Activated CD4-positive, CD25-positive, alpha-beta regulatory T cell (primary cell): ENCODE results near the gene AQP5.
A peak's percentile ranks its signal among the peaks of the same experiment; 100 is the strongest.

Experiments used
- DNase-seq, 4 experiments: peaks; one replicate each; lab custom pipeline; 2025; lab: John Stamatoyannopoulos, UW

The AQP5 gene

DNA sequence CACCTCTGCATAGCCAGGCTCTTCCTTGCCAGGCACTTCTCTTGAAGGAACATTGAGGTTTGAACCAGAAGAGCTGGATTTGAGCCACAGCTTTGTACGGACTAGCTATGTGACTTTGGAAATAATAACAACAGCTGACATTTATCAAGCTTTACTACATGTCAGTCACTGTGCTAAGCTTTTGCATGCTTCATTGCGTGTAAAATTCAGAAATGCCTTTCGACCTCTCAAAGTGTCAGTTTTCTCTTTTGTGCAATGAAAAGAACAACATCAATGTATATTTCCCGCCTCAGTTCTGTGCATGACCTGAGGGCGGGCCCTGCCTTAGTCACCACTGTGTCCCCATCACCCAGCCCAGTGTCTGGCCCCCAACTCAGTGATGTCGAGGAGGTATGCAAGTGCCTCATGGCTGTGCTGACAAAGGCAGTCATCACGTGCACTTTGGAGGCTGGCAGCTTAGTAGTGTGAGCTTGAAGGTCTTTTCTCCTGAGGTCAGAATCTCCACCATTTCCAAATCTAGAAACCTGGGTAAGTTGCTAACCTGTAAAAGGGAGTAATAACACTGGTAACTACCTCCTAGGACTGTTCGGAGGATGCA is 29.0 kb upstream of the AQP5 start:
- DNase-seq: no peak

DNA sequence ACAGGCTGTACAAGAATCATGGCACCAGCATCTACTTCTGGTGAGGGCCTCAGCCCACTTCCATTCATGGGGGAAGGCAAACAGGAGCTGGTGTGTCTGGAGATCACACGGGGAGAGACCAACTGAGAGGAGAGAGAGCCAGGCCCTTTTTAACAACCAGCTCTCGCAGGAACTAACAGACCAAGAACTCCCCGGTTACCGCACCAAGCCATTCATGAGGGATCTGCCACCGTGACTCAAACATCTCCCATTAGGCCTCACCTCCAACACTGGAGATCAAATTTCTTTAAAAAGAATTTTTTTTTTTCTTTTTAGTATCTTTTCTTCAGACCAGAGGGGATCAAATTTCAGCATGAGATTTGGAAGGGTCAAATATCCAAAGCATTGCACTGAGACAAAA is 27.9 kb upstream of the AQP5 start:
- DNase-seq: no peak

DNA sequence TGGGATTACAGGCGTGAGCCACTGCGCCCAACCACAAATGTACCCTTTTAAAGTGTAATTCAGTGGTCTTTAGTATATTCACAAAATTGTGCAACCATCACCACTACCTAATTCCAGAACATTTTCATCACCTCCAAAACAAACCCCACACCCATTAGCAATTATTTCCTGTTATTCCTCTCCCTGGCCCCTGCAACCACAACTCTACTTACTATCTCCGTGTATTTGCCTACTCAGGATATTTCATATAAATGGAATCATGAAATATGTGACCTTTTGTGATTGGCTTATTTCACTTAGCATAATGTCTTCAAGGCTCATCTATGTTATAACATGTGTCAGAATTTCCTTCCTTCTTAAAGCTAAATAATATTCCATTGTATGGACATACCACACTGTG is 27.2 kb upstream of the AQP5 start:
- no peak for DNase-seq

DNA sequence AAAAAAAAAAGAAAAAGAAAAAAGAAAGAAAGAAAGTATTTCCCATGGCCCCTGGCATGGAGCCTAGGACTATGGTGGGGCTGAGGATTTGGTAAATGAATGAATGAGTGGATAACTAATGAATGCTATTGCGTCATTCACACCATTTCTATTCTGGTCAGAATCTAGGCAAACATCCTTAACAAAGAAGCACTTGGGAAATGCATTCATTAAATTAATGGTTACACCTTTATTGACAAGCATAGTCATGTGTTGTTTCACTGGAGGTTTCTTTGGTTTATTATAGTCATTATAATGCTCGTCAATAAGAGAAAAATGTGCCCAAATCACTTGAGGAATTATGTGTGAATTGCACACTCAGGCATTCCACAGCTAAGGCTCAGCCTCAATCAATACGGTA is 24.7 kb upstream of the AQP5 start:
- DNase-seq: no peak

DNA sequence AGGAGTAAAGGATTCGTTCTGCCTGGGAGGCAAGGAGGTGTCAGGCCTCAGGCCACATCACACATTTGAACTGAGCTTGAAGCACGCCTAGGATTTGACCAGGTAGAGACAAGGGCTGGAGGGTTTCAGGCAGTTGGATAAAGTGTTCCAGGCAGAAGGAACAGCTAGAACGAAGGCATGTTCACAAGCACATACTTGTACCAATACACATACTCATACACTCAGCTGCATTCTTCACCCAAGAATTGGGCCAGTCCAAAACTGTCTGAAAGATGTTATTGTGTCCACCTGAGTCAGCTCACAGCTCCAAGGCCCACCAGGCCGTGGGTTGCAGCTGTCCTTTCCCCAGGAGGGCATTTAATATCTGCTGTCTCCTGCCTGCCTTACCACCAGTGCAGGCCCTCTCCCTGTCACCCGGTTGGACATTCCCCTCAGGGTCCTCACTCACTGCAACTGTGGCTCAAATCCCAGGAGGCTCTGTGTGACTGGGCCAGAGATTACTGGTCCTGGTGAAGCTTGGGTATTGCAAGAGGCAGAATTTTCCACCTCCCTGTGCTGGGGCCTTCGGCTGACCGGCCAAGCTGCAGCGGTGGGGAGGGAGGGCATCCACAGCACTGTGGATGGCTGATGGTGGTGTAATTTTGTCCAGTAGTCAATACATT is 23.9 kb upstream of the AQP5 start:
- no peak for DNase-seq

DNA sequence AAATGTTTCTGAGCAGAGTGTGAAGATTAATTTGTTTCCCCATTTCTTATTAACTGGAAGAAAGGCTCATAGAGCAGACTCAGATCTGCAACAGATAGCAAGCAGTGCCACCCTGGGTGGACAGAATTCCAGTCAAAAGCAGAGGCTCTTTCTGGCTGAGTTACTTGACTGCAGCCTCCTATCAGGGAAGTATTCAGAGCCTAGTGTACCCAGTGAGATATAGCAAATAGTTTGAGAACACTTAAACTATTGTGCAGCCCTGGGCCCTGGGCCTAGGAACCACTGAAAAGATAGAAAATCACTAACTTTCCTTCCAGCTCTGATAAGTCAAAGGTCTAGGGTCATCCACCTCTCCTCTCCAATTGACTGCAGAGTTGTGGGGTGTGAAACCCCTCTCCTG is 22.4 kb upstream of the AQP5 start:
- no peak for DNase-seq

DNA sequence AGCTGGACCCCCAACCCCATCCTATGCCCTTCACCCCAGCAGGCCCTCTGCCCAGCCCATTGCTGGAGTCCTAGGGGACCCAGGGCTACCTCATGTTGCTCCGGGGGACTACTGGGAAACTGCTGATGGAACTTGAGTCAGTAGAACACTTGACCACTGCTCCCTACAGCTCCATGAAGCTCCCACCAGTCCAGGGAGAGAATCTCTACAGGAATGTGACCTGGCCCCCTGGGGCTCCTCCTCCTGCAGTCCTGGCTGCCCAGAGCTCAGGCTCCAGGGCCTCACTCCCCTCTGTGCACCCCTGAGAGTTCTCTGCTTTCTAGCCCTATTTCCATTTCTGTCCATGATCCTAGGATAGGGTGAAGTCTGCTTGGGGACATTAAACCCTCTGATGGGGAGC is 22.0 kb upstream of the AQP5 start:
- no peak for DNase-seq

DNA sequence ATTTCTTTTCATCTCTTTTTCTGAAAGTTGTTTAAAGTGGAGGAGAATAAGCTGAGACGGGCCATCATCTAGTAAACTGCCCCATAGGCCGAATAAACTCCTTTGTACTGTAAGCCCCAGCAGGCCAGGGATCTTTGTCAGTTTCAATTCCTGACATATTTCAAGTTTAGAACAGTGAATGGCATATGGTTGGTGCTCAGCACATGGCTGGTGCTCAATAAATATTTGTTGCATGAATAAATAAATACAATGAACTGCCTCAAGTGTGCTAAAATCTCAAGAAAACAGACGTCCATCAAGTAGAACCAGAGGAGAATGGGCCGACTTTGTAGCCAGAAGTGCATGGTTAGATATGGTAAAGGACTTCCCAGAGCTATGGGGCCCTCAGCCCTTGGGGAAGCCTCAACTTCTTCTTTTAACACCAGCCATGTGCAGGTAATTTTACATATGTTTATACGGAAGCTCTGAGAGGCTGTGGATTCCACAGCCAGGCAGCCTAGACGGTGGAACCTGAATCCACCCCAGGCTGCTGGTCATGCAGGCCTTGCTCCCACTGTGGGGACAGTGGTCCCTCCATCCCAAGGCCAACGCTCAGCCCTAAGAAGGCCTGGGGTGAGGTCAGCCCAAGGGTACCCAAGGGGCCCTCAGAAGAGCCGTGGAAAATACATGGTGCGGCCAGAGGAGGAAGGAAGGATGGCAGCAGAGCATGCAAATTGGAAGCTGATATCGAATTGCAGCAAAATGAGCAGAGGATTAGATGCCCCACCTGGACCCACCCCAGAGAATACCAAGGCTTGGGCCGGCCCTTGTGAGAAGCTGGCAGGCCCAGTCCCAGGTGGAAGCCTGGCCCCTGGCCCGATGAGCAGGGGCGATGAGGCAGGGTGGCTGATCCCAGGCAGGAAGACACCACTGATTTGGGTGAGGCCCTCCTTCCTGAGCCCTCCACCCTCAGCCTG is 19.8 kb upstream of the AQP5 start:
- DNase-seq: no peak

DNA sequence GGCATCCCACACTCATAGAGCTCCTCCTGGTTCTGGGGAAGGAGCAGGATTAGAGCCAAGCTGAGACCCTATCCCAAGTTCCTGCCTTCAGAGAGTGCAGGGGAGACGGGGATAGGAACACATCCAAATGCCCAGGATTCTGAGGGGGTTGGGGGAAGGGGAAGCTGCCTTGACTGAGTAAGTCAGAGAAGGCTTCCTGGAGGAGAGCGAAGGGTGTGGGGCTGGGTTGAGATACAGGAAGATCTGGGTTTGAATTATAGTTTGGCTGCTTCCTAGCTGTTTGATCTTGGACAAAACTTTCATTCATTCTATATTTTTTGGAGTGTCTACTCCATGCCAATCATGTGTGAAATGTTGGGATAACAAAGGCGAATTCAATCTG is 19.2 kb upstream of the AQP5 start:
- DNase-seq: no peak

DNA sequence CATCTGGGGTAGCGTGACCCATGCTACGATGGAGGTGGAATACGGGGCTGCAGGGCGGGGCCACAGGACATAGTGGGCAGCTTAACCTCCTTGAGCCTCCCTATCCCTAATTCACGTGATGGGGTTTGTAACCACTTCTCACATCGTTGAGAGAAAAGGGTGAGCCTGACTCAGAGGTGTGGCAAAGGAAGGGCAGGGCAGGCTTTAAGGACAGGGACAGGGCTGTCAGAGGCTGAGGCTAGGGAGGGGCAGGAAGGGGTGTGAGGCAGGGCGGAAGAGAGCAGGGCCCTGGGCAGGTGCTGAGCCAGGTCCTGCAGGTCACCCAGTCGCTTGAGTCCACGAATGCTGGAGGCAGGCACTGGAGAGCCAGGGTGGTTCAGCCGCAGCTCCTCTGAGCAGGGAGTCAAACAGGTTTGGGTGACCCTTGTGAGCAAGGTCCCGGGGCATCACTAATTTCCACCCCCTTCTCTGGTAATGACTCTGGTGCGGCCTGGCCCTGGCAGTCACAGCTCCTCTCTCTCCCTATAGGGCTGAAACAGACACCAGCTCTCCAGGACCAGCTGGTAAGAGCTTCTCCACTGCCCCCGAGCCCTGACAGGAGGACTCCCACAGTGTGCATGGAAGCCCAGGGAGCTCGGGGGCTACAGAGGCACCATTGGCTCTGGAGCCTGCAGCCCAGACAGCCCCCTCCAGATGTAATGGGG is 18.6 kb upstream of the AQP5 start:
- peak in 2 of 4 experiments; percentile 22 to 28 for DNase-seq

DNA sequence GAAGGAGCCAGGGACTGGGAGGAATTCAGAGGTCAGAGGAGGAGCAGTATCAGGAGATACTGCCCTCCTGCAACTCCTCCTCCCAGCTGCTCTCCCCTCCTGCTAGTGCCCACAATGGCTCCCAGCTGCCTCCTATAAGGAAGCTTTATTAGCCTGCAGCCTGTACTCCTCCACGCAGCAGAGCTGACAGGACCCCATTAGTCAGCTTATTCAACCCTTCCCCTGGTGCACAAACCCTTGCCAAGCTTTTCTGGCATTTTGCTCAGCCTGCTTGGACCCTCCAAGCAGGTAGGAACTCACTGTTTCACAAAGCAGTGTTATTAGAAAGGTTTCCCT is 18.1 kb upstream of the AQP5 start:
- DNase-seq: no peak

DNA sequence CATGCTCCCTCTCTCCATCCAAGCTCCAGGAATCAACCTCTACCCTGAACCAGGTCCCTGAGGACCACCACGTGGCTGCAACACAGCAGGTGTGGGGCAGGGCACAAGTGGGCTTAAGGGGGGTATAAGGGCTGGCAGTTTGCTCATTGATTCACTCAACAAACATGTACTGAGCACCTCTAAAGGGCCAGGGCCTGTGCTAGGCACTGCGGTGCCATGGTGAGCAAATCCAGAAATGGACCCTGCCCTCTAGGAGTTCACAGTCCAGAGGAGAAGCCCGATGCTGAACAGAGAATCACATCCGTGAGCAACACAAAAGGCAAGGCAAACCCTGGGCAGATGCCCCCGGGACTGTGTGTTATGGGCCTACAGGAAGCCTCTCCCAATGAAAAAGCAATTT is 17.6 kb upstream of the AQP5 start:
- DNase-seq: no peak

DNA sequence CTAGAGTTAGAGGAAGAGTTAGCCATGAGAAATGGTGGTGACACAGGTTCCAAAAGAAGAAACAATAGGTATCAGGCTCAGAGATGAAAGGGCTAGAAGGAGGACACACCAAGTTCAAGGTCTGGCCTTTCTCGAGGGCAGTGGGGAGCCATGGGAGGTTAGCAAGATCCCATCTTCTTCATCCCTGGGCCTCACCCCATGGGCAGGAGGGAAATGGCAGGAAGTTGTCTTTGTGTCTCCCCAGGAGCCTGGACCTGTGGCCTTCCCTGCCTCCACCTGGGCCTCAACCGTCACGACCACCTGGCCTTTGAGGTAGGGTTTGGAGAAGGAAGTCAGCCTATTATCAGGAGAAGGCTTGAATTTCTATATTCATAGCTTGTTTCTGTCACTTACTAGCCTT is 17.0 kb upstream of the AQP5 start:
- DNase-seq: no peak

DNA sequence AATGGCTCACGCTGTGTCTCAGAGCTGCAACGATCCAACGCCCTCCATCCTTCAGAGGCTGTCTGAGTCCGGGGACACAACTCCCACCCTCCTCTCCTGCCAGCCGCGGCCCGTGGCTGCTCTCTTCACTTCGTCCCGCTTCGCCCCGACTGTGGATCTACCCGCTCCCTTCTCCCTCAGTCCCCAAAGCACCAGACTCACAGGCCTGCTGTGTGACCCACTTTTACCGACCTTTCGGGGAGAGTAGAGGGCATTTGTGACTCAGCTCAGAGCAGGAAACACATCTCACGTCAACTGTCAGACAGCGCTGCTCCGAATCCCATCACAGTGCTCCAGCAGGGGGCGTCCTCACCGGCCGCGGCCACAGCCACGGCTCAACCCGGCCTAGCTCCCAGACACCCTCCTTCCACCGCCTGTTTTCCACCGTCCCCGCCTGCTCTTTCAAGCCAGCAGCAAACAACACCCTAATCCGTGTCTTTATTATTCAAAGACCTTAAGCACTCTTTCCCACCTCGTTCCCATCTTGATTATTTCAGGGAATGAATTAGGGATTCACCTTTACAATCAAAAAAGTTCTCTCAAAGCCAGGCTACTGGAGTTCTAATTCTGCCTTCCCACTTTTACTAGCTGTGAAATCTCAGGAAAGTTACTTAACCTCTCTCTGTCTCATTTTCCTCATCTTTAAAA is 16.1 kb upstream of the AQP5 start:
- DNase-seq: peak; percentile 73 to 81 (median 80)

DNA sequence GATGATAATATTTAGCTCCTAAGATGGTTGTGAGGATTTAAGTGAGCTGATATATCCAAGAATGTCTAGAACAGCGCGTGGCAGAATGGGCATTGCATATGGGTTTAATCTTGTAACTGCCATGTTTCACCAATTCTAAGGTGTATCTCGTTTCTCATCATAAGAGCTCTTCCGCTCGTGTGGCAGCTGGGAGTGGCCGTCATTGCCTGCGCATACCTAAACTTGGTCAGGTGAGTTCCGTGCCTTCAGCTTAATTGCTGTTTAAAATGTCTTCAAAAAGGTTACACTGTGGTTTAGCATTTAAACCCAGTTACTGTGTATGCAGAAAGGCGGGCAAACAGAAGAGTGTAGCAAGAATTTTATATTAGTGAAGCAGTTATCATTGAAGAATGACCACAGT is 15.6 kb upstream of the AQP5 start:
- peak in 3 of 4 experiments; percentile 13 to 42 (median 39) for DNase-seq

DNA sequence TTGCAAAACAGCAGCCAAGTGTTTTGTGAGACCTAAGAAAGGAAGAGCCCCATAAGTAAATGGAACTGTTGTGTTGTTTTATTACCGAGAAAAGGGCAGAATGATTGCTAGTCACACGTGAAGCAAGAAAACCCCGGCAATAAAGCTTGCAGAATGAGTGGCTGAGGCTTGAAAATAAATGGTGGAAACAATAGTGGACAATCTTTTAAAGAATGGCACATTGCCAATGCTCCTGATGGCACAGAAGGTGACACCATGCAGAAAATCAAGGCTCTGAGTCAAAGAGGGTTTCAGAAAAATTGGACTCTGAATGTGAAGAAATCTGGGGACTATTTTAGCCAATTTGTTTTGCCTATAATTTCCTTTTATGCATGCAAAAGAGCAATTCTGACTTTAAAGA is 15.2 kb upstream of the AQP5 start:
- no peak for DNase-seq

DNA sequence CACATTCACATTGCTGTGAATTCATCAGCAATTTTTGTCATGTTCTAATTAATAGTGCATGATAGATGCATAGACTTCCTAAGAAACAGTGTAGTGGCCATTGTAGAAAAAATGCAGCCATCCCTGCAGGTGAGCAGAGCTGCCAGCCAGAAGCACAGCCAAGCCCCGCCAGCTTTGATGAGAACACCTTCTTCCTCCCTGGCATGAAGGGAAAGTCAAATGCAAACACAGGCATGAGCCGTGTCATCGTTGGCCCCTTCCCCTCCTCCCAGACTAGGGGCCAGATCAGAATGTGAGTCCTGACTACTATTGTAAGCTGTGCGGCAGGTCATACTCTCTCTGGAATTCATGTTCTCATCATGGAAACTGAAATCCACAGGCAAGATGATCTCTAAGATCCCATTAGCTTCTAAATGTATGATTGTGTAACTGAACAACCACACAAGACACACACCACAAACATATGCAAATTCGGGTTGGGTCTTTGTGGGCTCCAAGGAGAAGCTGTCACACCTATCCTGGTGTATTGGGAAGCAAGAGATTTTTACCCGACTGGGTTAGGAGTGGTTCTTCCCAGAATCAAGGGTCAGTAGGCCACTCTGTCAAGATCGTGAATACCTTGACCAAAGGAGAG is 14.0 kb upstream of the AQP5 start:
- no peak for DNase-seq

DNA sequence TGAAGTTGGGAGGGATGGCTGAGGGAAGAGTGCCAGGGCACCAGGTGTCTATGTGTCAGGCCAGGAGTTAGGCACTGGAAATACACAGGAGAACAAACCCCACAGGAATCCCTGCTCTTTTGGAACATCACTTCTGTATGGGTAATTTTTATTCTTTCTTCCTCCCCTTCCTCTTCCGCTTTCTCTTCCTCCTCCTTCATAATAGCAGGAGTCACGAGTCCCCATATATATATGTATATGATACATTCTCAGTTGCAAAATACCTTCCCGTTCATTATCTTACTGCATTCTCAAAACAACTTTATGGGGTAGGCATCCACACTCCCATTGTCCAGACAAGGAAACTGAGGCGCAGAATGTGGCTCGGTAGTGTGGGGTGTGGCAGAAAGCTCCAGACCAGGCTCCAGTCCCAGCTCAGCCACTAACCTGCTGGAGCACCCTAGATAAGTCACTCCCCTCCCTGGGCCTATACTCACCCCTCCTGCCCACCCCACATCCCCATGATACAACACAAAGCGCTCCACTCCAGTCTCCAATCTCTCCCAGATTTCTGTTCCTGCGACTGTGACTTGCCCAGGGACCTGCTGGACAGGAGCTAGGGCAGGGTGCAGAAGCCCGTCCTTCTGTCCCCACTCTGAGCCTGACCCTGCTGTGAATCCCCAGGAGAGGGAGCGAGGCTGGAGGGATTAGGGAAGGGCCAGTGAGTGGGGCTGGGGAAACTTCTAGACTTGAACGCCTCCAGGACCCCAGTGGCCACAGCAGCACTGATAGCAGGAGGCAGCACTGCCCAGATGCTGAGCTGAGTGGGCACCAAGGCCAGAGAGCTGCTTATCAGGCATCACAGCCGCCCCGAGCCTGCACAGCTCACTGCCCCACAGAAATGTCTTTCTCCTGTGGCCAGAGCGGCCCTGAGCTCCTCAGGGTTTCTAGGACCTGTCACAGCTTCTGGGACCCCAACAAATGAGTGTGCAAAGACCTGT is 12.5 kb upstream of the AQP5 start:
- no peak for DNase-seq

DNA sequence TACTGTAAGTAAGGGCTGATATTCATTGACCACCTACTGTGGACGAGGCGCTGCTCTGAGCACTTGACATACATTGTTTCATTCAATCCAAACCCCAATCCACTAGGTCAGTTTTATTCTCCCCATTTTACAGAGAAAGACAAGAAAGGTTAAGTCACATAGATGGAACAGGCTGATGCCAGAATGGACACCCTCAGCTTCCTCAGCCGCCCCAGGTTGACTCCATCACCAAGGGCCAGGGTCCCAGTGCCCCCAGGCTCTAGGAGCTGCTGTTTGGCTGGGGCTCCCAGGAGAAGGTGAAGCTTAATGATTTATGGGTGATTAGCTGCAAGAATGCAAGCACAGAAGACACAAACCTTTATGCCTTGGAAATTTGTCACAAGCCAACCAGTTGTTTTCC is 11.8 kb upstream of the AQP5 start:
- no peak for DNase-seq
